Astrocyte (in vitro differentiated cells and primary cell): ENCODE measurements around the gene KL.

Source experiments
- EZH2 ChIP-seq: IDR thresholded peaks from 2 replicates; pipeline ENCODE4 v1.6.1; 2012; ENCODE audit warnings: mild to moderate bottlenecking, low read length, inconsistent platforms; ENCODE audit not compliant: insufficient read depth
- TF ChIP-seq, protein P1 (sequence below): IDR thresholded peaks from 2 replicates; pipeline ENCODE4 v1.5.1; 2011; ENCODE audit warnings: low read depth, mild to moderate bottlenecking, inconsistent platforms, low read length, moderate library complexity; ENCODE audit not compliant: insufficient read depth

DNA sequence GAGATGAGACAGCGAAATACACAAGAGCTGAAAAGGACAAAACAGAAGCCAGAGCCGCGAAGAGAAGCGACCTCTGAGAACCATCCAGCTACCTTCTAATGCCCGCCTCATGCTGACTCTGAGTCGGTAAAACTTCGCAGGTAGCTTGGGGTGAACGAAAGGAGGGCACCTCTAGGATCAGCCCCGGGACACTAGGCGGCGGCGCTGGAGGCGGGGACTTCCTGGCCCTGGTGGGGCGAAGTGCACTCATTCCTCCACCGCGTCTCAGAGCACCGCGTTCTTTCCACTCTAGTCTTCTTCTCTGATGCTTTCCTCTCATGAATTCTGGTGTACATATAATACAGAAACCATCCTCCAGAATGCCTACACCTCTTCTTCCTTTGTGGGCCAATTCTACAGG, 50.1 kb downstream of the KL start:
- TF ChIP-seq, protein P1, sequence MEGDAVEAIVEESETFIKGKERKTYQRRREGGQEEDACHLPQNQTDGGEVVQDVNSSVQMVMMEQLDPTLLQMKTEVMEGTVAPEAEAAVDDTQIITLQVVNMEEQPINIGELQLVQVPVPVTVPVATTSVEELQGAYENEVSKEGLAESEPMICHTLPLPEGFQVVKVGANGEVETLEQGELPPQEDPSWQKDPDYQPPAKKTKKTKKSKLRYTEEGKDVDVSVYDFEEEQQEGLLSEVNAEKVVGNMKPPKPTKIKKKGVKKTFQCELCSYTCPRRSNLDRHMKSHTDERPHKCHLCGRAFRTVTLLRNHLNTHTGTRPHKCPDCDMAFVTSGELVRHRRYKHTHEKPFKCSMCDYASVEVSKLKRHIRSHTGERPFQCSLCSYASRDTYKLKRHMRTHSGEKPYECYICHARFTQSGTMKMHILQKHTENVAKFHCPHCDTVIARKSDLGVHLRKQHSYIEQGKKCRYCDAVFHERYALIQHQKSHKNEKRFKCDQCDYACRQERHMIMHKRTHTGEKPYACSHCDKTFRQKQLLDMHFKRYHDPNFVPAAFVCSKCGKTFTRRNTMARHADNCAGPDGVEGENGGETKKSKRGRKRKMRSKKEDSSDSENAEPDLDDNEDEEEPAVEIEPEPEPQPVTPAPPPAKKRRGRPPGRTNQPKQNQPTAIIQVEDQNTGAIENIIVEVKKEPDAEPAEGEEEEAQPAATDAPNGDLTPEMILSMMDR = no peak
- TF ChIP-seq EZH2 = no peak
